ENCODE data around the gene HS3ST4.
"Not testable (repeated sequence)": the region's sequence is repeated elsewhere in the genome, so short reads cannot be mapped to it uniquely, and the experiment has no call there.

Gene HS3ST4

DNA sequence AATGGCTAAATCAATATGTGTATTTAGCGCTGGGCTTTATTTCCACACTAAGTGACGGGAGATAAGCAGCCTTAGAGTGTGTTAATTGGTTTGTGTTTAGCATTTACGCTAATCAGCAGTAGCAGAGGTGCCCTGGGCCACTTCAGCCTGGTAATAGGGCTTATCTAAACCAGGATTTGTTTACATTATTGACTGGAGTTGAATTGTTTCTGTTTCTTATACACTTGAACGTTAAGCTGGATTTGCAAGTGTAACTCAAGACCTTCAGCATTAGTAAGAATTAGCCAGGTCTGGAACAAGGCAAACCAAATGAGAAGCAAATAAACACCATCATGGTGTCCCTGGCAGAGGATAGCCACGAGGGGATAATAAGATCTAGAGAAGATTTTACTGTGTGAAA lies 313.6 kb downstream of the HS3ST4 start:
- DNase-seq (ENCODE audit: low read depth) = no peak

DNA sequence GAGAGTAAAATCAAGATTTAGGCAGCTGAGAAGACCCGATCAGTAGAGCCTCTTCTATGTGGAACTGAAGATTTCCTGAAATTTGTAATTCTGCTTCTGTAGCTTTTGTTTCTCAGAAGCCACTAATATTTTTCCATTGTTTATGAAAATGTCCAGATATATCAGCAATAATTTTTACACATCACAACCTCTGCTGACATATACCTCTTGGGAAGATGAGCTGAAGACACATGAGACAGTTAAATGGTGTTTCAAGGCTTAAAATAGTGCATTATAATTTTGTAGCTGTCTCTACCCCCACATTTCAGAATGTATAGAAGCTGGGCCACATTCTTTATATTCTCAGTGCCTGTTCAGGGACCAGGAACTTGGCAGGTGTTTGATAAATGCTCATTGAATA lies 320.6 kb downstream of the HS3ST4 start:
- no peak for DNase-seq (ENCODE audit: low read depth)

DNA sequence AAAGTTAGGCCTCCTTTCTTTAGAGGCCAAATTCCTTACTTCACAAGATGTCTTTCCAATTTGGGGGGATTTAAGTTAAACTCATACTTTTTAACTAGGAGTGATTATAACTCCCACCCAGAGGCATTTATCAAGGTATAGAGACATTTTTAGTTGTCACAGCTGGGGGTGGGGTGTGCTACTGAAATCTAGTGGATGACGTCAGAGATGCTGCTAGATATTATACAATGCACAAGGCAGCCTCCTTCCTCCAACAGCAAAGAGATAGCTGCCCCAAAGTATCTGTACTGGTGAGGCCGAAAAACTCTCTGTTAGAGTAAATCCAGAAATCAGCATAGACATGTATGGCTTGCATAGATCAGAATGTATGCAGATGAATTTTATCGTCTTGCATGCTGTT lies 324.0 kb downstream of the HS3ST4 start:
- no peak for DNase-seq (ENCODE audit: low read depth)

DNA sequence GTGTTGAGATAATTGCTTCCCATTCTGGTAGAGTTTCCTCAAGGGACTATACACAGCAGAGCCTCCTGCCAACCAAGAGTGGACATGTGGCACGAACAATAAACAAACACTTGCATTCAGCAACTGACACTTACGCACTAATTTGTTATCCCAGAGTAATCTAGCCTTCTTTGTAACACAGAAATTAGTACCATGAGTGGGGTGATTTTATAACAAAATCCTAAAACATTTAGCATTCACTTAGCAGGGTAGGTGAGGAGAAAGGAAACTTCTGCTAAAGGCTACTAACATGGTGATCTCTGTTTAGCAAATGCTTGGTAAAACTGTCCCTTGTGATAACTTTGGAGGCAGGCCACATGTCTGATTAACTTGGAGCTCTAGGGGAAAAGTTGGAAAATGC lies 325.2 kb downstream of the HS3ST4 start:
- no peak for DNase-seq (ENCODE audit: low read depth)

DNA sequence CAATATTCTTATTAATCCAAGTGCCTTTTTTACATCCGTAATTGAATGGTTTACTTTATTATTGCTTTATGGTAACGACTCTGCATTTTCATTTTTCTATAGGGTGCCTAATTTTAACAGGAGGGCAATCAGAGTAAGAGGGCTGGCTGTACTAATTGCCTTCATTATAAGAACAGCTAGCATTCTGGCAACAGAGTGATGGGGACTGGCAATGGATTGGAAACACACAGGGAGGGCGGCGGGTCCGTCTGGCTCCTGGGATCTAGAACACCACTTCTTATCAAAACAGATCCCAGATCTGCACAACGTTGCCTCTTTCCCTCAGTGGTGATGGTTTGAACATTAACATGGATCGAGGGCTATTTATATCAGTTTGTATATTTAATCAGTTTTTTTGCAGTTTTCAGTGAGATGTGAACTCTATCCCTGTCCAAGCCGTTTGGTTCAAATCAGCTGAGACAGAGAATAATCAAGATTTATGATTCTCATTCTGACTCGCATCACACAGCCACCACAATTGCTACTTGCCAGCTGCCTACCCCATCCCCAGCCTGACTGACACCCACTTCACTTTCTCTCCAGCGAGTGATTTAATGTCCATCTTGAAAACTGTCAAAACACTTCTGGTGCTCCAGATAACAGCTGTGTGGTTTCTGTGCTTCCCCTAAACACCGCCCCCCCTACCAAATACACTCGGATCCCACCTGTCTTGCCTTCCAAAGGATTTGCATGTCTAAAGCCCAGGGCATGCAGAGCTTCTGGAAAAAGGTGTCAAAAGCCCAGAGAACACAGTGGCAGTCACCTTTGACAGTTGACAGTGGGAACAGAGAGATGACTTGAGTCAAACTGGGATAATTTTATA lies 327.9 kb downstream of the HS3ST4 start:
- no peak for DNase-seq (ENCODE audit: low read depth)

DNA sequence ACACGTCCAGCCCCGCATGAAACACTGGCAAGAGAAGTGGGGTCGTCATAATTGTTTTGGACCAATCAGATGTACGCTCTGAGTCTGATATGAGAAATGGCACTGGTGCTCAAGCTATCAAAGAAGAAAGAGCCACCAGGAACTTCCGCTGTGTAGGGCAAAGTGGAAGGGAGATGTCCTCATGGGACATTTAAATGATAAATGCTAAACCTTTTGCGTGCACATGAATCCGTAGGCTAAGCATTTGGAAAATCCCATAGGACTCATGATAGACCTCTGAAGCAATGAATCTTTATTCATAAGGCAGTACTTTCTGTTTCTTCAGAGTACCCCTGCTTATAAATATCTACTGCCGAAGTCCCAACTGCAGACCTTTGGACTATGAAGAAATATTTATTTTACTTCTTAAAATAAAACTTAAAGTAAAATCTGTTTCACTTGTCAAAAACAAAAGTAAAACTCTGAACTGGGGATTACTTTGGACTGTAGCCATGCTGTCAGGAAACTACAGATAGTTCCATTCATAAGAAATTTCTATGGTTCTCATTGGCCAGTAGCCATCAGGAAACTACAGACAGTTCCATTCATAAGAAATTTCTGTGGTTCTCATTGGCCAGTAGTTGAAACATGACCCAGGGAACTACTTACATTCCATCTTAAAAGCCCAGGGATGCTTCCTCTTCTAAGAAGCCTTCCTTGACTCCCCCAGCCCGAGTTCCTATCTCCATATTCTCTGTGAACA lies 335.1 kb downstream of the HS3ST4 start:
- no peak for DNase-seq (ENCODE audit: low read depth)

DNA sequence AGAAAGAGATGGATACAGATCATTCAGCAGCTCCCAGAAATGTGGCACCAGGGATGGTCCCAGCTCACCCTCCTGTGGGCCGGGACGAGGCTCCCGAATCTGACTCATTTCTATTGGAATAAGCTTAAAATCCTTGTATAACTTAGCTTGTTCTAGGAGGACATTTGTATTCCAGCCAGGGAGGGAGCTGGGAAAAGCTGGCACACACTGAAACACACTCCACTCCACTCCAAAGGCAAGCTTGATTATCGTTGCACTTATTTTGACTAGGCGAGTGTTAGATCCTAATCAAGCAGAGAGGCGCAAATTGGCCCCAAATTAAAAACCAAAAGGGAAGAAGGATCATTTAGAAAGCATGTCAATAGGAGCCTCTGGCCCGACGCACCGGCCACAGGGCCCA lies 339.5 kb downstream of the HS3ST4 start:
- DNase-seq (ENCODE audit: low read depth) = no peak

DNA sequence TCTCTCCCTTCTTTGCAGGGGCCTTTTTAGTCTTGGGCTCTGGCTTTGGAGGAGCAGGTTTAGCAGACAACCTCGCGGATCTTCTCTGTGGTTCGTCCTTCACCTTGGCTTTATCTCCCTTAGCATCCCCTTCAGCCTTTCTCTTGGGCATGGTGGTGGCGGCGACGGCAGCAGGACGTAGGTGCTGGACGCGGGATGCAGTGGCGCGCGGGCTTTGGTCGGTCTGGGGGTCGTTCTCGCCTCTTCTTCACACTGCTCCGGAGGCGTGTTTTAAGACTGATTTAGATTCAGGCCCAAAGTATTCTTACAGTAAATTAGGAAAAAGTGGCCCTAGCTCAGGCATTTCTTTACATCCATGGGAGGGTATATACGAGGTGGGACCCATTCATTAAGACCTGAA lies 340.9 kb downstream of the HS3ST4 start:
- DNase-seq (ENCODE audit: low read depth) = not testable (repeated sequence)

DNA sequence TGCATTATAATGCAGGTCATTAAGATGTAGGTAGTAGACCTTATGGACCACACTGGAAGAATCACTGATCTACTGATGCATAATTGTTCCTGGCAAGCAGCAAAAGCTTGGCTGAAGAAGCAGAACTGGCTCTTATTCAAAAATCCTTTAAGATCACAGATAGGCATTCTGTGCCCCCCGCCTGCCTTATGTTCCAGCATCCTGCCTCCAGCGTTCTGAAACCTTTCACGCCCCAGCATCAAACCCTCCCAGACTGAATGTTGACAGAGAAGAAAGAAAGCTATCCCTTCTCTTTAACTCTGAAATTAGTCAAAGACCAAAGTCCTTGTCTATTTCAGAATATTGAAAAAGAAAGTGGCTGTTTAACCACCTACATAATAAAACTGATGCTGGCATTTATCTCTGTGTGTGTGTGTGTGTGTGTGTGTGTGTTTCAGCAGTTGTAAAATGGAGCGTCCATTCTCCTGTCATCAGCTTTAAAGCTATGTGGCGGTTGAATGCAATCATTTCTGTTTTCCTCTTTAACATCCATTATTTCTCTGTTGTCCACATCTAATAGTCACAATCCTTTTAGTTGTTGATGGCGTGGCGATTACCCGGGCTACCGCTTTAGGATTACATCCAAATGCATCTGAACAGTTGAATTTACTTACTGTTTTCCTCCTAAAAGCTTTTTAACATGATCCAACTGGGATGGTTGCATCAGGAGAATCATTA lies 350.4 kb downstream of the HS3ST4 start:
- DNase-seq (ENCODE audit: low read depth) = no peak

DNA sequence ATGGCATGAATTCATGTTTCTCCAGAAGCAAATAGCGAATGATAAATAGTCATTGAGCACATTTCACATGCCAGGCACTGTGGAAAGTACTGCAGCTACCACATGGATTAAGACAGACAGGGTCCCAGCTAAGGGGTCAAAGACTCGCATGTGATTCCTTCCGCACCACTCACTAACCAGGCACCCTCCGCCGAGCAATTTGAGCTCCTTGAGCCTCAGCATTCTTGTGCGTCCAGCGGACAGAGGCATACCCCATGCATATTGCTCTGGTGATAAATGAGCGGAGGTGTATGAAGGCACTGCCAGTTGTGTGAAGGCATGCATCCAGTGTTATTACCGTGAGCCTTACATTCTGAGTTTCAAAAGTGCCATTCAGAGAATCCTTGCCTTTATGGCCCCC lies 358.7 kb downstream of the HS3ST4 start:
- DNase-seq (ENCODE audit: low read depth) = no peak

DNA sequence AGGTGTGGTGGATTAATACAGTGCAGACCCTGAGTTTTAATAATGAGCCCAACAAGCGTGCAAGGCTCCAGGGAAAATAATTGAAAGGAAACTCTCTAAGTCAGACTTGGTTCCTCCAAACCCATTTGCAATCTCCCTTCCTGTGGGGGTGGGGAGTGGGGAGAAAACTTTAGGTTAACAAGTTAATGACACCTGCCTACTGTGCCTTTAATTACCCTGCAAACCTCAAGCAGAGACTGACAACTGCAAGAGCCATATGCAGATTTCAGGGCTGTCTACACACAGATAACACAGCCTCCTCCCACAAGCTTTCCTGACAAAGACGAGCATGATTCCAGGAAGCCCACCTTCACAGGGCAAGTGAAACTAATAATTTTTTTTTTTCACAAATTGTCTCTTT lies 359.3 kb downstream of the HS3ST4 start:
- no peak for DNase-seq (ENCODE audit: low read depth)

DNA sequence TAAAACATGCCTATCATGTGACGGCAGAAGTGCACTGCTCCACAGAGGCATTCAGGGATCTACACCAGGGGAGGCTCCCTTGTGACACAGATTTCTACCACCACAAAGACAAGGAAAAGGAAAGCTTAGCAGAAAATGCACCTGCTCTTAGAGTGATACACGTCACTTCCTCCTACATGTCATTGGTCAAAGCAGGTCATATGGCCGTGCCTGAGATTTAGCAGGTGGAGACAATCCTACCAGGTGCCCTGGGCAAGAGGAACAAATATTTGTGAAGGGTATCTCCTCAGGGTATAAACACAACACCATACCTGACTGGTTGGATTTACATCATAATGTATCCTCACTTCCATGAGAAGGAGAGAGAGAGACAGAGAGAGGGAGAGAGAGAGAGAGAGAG lies 362.1 kb downstream of the HS3ST4 start:
- no peak for DNase-seq (ENCODE audit: low read depth)

DNA sequence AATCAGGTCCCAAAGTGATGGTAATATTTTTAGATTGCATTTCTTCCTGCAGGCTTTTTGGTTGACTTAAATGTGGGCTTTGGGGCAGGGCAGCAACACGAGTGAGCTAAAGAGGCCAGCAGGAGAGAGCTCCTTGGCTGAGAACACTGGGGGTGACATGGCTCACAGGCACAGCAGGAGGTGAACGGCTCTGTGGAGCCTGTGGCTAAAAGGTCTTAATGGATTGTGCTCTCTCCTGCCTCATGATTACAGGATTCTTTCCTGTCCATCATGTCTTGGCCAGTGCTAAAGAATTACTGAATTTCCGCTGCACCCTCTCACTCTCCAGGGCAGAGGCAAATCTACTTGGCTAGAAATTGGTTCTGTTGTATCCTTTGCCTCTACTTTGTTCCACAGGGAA lies 366.6 kb downstream of the HS3ST4 start:
- no peak for DNase-seq (ENCODE audit: low read depth)

DNA sequence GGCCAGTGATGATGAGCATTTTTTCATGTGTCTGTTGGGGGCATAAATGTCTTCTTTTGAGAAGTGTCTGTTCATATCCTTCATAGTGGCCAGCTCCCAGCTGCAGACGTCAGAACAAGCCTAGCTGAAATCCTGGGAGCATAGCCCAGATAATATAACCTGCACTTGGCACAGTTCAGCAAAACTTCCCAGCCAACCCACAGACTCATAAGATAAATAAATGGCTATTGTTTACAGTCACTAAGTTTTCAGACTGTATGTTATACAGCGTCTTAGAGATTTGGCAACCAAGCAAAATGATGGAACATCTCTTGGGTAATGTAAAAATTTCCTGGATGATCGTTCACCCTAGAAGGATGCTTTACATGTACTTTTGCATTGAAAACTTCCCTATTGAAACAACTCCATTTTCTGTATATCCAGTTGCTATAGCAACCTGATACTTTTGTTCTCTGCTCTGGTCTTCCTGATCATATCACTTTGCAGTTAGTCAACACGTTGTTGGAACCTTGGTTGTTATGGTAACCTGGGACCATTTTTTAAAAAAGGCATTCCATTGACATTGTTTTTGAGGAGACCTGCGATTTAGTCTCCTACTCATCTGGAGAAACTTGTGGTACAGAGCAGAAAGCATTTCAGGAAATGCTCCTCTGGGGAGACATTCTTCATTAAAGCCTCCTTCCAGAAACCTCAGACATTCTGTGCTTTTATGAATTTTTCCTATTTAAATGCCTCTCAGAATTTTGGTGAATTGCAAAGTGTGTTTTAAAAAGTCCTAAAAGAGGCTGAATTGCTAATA lies 378.7 kb downstream of the HS3ST4 start:
- DNase-seq (ENCODE audit: low read depth) = no peak

DNA sequence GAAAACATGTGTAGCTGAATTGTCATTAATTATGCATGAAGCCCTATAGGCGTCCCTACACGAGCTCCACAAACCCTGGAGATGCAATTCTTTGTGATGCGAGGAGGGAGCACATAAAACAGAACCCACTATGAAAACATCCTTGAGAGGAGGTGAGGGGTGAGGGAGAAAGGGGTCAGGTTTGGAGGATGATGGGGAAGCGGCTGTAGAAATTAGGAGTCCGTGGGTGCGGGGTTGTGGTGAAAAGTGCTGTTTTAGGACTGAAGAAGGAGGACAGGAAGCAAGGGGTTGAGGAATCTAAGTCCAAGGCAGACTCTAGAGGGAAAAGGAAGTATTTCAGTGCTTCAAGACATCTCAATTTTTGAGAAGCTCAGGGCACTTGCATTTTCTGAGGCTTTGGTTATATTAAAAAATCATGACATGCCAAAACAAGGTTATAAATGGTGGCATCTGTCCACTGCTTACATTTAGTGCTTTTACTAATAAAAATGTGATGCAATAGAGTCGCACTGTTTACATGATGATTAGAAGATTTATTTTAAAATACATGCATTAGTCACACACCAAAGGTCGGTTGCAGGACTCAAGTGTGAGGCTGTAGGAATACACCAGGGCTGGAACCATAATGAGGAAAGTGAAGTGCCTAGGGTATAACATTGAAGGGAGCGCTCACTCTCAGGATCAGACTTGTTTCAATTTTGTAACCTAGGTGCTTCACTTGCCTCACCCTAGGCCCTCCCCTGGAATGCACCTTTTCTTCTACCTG lies 379.5 kb downstream of the HS3ST4 start:
- DNase-seq (ENCODE audit: low read depth) = no peak

DNA sequence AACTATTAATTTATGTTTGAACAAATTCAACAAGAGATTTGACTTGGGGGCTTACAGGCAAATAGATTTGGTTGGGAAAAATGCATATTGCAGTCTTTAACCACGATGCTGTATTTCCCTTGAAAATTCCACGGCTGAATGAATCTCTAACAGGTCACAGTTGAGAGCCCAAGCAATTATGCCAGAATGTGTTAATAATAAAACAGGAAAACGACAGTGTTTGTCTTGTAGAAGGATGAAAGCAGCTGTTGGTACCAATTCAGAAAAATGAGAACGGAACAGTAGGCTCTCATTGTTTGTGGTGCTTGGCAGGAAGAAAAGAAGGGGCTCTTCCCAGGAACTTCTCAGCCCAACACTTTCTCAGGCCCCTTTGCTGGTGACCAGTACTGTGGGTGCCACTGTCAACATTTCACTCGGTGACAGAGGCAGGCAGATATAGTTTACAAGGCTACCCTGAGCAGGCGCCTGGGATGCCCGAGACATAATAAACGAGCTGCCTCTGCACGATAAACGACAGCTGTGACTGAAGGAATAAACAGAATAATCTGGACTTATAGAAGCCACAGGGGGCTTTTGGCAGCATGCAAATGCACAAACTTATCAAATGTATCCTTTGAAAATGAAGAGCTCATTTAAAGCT lies 387.1 kb downstream of the HS3ST4 start:
- no peak for DNase-seq (ENCODE audit: low read depth)

DNA sequence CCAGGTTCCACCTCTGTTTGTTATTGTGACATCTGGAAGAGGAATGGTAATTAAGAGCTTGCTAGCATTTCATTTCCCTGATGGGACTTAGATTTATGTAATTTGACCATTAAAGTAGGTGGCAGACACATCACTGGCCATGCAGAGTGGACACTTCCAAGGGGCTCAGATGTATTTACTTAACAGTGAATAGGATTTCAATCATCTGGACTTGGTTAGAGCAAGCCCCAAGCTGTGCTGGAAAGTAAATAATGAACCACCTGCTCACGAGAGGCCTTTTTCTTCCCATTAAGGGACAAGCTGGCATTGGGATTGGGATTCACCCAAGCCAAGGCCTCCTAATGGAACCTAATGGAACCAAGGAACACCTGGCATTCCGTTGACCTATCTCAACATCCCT lies 395.3 kb downstream of the HS3ST4 start:
- DNase-seq (ENCODE audit: low read depth) = no peak

DNA sequence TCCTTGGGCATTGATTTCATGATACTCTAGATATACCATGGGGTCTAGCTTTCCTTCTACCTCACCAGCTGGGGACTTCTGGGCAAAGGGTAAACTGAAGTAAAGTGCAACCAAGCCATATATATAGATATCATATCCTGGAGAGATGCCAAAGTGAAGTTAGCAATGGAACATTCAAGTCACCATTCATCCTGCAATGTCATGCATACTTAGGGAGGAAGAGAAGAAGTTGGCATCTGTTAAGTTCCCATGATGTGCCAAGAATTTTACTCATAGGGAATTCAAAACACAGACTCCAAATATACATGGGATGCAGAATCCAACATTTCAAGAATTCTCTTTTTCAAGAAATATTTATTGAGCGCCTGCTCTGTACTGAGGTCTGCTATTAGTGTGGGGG lies 399.8 kb downstream of the HS3ST4 start:
- no peak for DNase-seq (ENCODE audit: low read depth)

DNA sequence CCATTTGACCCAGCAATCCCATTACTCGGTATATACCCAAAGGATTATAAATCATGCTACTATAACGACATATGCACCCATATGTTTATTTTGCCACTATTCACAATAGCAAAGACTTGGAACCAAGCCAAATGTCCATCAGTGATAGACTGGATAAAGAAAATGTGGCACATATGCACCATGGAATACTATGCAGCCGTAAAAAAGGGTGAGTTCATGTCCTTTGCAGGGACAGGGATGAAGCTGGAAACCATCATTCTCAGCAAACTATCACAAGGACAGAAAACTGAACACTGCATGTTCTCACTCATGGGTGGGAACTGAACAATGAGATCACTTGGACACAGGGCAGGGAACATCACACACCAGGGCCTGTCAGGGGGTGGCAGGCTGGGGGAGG lies 406.4 kb downstream of the HS3ST4 start:
- DNase-seq (ENCODE audit: low read depth) = not testable (repeated sequence)

DNA sequence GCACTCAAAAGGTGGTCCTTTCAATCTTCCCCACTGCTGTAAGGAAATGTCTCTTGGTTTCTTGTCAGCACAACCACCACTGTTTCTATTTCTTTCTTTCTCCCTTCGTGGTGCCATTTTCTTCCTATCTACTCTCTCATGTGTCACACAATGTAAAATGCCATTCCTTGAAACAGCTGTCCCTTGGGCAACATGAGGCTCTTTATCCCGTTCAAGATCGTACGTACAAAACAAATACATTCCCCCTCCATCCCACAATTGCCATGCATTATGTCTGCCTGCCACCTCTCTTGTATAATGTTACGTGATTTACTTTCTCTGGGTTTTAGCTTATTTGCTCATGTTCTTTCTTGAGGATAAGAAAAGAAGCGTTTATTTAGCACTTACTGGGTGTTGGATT lies 410.6 kb downstream of the HS3ST4 start:
- DNase-seq (ENCODE audit: low read depth) = no peak

Measured in activated T-cell treated with anti-CD3 and anti-CD28 coated beads for 24 hours (primary cell).